Activated naive CD4-positive, alpha-beta T cell (primary cell): ENCODE data around the gene PAM.
"Not testable (repeated sequence)": the region's sequence is repeated elsewhere in the genome, so short reads cannot be mapped to it uniquely, and the experiment has no call there.

Source experiments
- DNase-seq, 4 experiments: peaks; one replicate each; lab custom pipeline; 2025; lab: John Stamatoyannopoulos, UW

The PAM gene

DNA sequence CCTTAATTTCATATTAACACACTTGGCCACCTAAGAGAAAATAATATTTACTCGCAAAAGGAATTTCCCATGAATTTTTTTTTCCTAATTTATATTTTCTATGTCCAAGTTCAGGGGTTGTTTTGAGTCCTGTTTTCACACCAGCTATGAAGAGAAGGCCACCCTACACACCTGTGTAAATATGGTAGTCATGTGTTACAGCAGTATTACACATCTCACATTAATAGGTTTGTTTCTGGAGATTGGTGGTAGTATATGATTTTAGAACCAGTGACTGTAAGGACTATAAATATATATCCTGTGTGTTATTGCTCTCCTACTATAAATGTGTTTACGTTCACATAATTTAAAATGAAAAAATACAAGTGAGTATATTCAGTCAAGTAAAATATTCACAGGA is 147.5 kb downstream of the PAM start:
- no peak for DNase-seq

DNA sequence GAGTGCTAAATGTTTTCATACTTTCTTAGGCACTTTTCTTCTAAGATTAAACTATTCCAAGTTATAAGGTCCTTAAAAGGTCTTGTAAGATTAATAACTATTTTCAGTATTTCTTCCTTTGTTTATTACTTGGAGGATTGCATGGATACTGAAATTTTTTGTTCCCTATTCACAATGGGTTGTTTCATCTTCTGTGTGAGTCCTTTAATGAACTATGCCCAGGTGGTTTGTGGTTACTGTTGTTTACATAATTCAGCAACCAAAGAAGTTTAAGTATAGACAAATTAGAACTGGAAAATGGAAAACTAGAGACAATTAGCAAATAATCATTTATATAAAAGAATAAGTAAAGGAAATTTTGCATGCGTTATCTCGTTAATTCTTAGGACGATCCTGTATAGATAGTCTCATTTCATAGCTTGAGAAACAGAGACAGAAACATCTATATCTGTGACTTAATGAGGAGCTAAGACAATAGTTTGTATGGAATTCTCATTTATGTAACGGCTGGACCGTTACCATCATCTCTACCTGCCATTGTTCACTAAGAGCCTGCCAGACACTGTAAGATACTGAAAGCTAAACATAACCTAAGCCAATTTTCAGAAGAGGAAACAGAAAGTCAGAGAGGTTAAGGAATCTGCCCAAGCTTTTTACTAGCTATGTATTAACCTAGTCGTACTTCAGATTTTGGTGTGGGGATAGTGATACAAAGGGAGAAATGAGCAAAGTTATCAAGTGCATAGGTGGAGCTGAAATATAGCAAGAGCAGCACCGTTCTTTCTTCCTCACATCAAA is 148.2 kb downstream of the PAM start:
- DNase-seq, result no peak

DNA sequence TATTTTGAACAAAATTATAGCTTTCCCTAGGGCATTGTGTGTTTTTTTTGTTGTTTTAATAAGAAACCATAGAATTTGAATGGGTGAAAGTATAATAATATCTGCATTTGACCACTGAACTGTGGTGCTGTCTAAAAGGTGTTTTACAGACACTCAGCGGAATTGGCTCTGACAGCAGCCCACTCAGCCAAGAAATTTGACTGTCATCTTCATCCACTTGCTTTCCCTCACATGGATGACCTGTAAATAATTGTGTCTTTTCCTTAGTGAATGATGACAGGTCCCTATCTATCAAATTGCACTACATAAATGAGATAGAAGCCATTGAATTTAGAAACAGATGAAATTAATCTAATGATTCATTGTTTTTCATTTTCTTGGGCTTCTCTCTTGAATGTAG is 150.0 kb downstream of the PAM start:
- no peak for DNase-seq

DNA sequence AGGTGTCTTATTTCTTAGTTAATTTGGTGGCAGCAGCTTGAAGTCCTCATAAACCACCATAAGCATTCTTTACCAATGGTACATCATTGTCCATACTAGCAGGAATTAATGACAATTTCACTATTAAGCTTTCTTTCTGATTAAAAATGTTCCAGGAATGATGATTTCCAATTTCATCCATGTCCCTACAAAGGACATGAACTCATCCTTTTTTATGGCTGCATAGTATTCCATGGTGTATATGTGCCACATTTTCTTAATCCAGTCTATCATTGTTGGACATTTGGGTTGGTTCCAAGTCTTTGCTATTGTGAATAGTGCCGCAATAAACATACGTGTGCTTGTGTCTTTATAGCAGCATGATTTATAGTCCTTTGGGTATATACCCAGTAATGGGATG is 152.0 kb downstream of the PAM start:
- not testable (repeated sequence) for DNase-seq

DNA sequence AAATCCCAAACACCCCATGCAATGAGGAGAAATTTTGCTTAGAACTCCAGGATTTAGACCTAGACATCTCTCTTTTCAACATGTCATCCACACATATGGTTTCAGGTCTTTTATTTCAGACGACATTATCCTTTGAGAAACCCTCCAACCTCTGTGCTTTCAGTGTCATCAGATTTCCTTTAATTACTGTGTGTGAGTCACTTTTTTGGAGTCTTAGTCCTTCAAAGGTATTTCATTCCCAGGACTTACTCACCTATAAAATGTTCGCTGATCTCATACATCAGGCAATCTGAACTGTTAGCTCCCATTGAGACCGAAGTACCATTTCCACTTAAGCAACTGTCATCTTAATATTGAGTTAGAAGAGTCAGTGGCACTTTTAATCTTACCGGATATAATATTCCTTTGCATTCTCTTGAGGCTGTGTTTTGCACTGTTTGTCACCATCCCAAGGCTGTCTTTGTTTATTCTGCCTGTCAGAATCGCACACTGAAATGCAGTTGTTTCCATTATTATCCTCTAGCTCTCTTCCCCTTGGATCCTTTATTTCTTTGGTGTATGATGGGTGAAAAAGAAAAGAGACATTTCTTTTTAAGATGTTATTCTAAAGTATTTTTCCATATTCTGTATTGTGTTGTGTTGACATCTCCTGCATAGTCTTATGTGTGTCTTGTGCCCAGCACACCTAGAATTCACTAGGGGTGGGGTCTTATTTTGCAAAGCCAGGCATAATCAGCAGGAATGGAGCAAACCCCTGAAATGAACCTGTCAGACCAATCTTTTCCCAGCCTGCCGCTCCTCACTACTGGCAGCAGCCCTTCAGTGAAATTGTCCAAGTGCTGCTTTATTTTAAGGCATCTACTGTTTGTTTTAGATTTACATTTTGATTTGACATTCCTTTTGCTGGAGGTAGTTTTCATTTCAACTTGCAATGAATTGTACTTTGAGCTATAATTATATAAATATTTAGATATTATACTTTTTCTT is 155.4 kb downstream of the PAM start:
- no peak for DNase-seq

DNA sequence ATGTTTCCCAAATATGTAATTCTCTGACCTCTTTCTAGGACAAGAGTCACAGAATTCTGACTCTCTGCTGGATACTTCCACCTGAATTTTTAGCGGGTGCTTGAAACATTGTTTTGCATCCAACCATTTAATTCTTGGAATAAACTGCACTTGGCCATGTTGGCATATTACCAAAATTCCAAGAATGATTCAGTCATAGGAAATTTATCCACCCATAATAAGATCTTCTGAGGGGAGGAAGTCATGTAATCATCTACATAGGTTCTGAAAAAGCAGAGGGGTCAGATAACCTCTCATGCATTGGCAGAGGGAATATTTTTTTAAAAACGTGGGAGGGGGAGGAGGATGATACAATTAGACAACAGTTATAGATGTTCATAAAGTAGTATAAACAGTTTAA is 156.9 kb downstream of the PAM start:
- no peak for DNase-seq

DNA sequence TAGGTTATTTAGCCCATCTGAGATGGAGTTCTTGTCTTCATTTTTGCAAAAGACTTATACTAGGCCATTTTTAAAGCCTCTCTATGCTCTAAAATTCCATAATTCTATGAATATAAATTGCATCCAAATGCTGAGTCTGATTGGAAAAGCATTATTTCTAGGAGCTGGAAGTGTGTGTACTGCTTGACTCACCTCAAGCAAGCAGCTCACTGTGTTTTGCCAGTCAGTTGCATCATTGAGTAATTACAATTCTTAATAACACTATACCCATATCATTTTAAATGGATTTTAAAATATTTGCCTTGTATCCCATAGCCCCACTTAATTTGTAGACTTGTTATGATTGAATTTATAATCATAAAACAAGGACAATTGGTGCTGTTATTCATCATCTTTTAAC is 161.0 kb downstream of the PAM start:
- DNase-seq, result no peak

DNA sequence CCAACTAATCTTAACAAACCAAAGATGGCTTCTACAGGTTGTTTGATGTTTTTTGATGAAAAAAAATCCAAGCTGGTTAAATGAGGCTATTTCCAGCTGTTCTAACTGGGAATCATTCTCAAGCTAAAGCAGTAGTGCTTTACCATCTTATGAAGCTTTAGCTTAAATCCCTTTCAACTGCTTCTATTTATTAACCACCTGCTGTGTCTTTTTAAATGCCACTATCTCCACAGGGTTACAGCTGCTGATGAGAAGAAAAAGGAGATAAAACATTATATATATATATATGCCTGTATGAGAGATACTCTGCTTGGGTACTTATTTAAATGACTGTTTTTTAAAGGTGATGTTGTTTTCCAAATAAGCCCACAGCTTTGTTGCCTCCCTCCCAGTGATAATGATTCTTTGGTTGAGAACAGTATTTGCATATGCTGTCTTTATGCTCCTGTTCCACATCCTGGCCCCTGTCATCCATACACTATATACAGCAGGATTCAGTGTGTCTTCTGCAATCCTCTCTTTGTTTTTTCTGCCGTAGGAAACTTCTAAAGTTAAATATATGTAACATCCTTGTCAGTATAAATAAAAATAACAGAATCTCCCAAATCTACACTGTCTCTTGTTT is 164.0 kb downstream of the PAM start:
- DNase-seq, result no peak

DNA sequence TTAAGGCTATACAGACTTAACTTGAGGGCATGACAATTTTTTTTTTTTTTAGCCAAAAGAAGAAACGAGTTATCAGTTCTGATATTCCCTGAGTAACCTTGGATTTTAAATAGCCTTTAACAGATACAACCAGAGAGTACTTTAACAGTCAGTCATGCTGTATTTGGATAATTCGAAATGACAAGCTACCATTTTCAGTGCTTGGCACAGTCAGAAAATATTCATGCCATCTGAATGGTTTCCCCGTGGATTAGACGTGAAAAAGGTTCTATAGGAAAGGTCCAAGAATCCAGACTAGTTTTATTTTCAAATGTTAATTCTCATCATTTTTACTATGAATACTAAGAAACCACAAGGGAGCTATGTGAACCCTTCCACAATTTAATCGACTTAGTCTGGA is 165.7 kb downstream of the PAM start:
- DNase-seq, result no peak

DNA sequence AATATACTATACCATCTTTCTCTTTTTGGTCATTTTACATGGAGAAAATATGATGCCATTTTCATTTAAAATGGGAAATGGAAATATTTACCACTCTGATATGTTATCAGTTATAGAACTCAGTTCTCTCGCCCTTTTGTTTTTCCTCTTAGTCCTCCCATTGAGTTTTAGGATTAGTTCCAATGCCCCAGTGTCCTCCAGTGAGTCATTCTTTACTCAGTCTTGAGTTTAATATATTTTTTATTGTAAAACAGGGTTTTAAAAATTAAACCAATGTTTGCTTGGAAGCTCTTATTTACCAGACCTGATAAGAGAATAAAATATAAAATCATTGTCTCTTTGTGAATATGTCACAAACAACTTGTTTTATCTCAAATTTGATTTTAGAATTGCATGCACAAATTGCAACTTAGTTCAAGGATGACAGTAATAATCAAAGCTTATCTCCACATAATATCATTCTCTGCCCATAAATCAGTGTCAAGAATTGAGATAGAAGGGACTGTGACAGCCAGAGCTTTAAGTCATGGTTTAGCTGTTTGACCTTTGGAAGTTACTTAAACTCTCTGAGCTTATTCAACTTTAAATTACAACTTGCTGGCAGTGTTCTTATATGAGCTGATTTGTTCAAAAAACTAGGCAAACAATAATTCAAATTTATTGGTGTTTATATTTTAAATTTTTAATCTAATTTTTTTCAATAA is 166.4 kb downstream of the PAM start:
- DNase-seq, result no peak

DNA sequence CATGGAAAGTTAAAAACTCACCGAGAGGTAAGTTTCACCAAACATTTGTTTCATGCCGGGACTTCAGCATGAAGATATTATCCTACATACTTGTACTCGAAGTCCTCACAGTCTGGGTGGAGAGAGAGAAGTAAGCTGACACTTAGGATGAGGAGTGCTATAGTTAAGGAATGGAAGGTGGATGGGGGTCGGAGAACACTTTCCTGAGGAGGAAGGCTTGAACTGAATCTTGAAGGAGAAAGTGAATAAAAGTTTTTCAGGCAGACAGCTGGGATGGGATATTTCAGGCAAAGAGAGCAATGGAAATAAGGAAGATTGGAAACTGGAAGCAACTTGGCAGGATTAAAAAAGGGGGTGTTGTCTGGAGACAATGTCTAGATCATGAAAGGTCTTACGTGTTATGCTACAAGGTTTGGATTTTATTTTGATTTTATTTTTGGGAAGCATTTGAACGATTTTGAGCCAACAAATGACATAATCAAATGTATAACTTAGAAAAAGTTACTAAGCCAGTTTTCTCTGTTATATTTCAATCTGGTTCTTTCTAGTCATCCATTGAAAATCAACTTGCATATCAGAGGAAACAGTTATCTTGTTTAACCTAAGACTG is 167.1 kb downstream of the PAM start:
- no peak for DNase-seq

DNA sequence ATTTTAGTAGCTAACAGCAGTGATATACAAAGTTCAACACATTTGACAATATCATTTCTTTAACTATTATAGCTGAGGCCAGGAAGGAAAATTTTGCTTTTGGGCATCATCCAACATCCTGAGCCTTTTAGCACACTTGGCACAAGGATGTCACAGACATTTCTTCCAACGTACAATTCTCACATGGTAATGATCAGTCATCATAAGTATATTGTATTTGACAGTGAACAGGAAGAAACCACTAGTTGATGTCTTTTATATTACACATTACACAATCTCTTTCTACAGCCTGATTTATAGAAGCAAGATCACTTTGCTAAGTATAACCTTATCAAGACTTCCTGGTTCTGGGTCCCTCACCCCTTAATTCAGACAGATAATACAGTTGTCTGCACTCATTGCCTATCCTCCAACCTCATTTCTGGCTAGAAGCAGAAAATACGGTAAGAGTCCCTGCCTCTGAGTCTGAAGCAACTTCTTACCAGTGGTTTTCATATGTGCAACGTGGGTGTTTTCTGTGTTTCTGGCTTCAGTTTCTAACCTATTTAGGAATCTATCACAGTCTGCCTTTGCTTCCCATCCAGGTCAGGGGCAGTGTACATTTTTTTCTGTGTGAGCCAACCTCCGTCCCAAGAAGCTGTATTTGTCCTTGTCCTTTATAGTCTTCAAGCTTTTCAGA is 167.8 kb downstream of the PAM start:
- no peak for DNase-seq

DNA sequence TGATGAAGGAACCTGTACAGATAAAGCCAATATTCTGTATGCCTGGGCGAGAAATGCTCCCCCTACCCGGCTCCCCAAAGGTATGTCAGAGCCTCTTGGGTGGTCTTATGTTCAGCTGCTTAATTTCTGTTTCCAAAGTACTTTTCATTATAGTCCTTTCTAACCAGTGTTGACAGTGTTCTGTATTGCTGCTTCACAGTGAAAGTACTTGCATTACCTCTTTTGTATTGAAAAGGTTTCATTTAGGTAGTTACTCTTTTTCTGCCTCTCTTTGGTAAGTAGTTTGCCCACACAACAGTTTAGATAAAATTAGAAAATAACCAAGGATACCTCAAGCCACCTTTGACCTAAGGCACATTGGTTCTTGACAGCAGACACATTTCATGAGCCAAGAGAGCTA is 169.9 kb downstream of the PAM start:
- no peak for DNase-seq

DNA sequence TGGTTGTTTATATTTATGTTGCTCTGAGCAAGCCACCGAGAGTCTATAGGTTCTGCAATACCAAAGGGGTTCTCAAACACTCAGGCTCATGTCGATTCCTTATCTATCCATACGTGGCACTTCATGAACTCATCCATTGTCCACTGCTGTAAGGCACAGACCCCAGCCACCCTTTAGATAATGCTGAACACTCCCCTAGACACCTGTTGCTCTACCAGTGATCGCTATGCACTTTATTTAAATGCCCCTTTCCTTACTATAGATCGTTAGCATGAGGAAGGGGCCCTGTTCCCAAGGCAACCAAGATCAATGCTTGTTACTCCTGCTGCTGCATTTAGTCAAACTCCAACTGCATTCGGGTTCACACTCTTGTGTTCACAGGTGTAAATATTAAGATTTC is 171.9 kb downstream of the PAM start:
- no peak for DNase-seq

DNA sequence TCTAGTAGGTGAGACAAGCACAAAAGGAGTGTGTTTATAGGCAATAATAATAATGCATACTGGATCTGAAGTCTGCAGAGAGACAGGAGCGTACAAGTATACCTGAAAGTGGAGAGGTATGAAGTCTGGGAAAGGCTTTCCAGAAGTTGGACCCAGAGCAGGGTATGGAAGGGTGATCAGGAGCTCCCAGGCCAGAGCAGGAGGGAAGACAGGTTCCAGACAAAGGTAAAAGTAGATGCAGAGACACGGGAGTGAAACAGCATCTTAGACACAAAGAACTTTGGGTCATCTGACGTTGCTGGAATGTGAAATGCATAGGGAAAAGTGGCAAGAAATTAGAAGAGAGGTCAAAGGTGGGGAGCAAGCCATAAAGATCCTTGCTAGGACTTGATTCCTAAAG is 175.1 kb downstream of the PAM start:
- no peak for DNase-seq

DNA sequence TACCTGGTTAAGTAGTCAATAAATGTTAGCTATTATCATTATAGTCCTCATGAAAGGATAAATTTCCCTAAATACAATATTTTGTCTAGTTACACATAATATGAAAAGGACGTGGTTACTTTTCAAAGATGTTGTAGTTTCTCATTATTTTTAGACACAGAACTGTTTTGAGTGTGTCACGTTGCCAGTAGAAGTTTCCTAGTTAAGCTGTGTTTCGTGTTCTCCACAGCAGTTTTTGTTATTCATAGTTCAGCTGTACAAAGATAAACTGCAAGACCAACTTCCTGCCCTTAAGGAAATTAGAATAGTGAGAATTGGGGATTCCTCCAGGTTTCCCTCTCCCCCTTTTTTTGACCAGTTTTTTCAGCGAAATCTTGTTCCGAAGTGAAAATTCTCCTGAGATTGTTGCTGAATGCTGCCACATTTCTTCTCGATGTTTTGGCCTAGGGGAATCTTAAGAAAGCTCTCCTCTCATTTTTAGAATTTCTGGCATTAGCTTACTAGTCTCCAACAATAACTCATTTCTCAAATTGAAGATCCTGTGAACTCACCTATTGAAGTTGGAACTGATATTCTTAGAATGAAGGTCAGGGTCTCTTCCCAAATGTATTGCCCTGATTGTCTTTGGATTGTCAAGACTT is 176.1 kb downstream of the PAM start:
- DNase-seq, result no peak

DNA sequence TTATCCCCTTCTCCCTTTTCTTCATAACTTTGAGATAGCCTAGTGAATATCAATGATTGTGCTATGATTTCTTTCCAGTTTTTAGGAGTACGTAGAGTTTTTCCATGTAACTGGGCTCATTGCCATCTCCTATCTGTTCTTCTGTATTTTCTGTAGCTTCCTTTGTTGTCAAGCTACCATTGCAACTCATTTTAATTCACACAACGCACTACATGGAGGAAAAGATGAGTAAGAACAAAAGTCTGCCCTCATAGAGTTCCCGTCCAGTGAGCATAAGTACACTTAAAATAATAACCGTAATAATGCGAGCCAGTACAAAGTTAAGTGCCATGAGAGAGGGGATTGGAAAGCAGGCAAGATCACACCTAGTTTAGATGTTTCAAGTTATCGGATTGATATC is 177.7 kb downstream of the PAM start:
- DNase-seq, result no peak

DNA sequence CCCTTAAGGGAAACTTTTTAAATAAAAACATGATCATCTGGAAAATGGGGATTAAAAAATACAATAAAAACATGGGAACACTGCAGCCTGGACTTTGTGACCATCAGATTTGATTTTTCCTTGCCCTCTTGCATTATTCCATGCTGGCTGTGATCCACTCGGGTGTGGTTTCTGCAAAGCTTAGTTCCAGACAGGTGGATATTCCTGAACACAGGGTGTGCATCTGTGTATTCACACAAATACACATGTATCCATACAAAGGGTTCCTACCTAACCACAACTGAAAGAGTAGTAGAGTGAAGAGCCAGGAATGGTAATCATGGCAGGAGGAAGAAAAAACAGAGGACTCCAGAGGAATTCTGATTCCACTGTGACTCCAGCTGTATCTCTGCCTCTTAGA is 178.2 kb downstream of the PAM start:
- DNase-seq, result no peak

DNA sequence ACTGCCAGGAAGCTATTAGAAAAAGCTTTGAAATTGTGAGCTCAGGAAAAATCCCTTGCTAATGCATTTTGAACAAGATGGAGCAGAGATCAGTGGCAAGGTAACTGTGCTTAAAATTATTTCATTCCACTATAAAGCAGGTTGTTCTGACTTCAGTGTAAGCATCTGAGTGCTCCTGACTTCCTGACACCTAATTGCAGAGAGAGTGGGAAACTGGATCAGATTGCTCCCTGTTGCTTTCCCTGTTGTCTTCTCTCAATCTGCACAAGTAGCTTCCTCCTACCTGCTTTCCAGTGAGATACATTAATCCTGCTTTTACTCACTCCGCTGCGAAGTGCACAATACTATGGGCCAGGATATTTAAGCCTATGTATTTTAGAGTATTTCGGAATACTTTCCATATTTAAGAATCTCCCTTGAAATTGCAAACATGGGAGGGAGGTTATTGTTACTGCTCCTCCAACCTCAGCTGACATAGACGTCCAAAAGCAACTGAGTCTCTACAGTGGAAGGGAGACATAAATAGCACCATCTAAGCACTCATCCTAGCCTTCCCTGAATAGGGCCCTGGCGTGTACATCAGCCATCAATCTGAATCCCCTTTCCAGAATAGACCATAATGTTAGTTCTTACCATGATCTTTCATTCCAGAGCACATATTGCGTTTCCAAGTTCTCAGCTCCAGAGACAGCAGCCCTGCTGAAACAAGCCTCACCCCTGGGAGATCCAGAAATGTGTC is 178.8 kb downstream of the PAM start:
- DNase-seq, result no peak

DNA sequence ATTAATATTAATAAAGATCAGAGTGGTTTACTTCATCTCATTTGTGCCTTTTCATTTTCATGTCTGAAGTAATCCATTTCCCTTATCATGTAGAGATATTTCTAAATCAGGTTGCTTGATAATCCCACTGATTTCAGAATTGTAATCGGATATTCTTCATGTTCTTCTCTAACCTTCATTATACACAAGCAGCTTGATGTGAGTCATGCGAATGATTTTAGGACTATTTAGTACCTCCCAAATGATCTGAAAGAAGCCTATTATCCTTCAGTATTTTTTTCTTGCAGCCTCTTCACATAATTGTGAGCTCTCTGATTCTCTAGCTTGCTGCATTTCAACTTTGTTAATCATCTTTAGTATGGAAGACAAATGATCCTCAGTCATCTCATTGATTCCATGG is 182.8 kb downstream of the PAM start:
- DNase-seq, result no peak
